GM18858 (cell line): Measurements from ENCODE around the gene CD151.

Experiments used
- ATAC-seq: cut with Tn5 transposase; IDR thresholded peaks from one replicate; pipeline ENCODE4 v1.9.1; 2021; ENCODE audit not compliant: unreplicated experiment

The CD151 gene

DNA sequence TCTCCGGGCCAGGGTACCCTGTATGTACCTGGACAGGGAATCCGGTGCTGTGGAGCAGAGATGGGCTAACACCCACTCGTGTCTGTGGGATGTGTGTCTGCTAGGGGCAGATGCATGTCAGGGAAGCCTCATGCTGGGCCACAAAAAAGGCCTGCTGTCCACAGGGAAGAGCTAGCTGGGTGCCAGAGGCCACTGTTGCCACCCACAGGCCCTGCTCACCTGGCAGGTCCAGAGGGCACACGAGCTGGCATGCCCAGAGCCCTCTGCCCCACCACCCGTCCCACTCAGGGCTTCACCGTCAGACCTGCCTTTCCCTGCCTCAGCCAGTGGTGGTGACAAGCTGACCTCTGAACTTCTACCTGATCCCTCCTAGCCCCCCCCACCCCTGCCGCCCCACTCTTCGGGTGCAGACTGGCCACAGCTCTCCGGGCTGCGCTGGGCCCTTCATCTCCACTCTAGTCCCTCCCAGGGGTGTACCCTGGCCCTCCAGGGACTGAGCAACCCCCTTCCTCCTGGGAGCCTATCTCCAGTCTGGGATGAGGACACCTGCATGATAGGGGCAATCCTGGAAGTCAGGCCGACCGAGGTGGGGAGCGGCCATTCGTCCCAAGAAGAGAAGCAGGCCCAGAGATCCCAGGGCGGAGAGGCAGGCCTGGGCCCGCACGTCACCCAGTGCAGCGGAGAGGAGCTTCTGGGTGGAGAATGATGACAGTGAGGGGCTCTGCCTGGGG lies 36.0 kb upstream of the CD151 start:
- ATAC-seq = no peak

DNA sequence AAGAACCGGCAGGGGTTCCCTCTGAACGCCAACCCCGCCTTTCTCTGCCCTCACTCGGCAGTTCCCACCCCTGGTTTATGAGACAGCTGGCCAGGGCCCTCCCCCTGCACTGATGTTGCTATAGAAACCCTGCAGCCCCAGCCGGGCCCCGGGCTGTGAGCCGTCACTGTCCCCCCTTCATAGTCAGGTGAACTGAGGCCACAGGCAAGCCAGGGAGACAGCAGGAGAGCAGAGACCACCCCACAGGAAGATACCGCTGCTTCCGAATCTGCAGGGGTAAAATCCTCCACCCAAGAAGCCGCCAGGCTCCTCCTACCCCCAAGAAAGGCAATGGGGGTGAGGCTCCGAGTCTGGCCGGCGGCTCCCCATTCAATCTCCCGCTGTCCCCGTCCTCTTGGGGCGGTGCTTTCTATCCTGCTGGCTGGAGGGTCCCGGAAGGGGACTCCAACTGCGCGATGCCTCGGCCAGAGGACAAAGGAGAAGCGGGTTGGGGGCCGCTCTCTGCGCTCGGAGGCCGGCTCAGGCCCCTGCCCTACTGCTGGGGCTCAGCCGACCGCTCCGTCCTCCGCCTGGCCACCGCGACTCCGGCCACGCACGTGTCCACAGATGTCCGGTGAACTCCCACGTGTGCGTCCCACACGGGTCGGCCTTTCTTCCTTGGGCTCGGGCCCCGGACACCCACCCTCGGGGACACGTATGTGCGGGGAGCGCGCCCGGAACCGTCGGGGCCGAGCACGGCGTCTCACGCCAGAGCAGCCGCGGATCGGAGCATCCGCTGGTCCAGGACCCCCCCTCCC lies 35.3 kb upstream of the CD151 start:
- peak; percentile 22 for ATAC-seq

DNA sequence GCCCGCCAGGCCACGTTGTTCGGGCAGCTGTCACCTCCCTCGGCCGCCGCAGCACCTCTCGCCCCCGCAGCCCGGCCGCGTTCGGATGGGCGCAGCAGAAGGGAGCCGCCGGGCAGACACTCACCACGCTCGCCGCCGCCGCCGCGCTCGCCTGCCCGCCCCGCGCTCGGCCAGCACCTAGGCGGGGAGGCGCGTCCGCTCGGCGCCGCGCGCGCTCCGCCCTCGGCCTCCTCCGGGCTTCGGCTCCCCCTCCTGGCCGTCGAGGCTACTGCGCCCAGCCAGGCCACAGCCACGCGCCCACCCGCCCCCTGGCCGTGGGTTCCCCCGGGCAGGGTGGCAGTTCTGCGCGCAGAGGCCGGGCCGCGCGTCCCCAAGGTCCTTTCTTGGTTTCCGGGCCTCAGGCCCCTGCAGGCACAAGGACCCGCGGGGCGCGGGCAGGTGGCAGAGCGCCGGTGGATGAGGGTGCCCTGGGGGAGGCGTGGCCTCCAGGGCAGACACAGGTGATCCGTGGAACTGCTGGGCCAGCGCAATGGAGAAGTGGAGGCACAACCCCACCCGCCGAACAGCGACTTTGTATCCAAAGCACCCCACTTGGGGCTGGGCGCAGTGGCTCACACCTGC lies 34.5 kb upstream of the CD151 start, which contains the start of gene SLC25A22:
TSS of gene SLC25A22 (minus strand) at position 189 of the 621 bp plus-strand sequence. CDS start 3,275 bp downstream, outside the sequence.
- peak; percentile 45 for ATAC-seq

DNA sequence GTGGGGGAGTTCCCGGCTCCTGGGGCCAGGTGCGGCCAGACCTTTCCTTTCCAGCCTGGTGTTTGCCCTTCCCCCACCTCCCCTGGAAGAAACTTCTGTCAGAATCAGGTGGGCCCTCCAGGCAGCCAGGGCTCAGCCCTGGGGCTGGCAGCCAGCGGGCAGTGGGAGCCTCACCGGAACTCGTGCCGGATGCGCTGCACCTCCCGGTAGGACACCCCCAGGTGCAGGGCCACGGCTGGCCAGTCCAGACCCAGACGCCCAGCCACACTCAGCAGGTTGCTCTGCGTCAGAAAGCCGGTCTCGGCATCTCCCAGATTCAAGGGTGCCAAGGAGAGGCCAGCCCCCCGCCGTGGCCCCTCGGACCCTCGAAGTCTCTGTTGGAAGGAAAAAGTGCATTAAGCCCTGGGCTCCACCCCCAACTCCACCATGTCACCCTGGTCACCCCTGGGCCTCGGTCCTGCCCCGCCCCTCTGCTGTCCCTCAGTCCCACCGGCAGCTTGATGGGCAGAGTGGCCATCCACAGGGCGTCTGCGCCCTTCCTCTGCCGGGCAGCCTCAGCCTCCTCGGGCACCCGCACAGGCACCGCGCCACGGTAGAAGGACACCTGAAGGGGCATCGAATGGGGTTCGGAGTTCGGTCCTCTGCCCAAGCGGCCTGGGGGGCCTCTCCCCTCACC lies 33.0 kb upstream of the CD151 start:
- ATAC-seq = no peak

DNA sequence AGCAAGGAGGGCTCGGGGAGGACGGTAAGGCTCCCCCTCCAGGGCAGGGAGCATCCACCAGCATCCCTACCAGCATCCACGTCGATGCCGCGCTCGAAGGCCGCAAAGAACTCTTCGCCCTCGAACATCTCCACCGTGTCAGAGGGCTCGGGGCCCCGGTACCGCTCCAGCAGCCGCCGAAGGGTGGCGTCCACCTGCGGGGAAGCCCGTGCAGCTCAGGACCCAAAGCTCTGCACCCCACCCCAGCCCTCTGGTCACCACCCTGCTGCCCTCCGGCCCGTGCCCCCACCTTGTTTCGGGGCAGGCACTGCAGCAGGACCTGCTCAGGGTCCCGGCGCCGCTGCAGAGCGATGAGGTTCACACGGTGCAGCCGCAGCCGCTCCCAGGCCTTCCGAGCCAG lies 32.3 kb upstream of the CD151 start:
- no peak for ATAC-seq

DNA sequence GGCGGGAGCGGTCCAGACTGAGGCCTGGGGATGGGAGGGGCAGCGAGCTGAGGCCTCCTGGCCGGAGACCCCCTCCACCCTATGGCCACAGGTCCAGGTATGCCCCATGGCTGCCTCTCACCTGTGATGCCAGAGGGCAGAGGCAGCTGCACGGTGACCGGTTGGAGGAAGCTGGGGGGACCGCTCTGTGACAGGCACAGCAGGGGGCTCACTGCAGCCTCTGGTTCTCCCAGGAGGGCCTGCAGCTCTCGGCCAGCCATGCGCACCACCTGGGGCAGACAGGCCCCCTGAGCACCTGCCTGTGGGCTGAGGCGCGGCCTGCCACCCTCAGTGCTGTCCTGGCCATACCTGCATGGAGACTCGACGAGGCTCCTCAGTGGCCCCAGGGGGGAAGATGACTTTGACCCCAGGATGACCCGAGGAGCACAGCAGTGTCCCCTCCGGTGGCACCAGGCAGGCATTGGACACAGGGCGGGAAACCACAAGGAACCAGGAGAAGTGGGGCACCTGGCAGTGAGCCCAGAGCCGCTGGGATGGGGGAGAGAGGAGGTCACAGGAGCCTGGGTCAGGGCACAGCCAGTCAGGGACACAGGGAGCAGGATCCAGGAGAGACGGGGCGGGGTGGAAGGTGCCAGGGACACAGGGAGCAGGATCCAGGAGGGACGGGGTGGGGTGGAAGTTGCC lies 31.5 kb upstream of the CD151 start:
- no peak for ATAC-seq

DNA sequence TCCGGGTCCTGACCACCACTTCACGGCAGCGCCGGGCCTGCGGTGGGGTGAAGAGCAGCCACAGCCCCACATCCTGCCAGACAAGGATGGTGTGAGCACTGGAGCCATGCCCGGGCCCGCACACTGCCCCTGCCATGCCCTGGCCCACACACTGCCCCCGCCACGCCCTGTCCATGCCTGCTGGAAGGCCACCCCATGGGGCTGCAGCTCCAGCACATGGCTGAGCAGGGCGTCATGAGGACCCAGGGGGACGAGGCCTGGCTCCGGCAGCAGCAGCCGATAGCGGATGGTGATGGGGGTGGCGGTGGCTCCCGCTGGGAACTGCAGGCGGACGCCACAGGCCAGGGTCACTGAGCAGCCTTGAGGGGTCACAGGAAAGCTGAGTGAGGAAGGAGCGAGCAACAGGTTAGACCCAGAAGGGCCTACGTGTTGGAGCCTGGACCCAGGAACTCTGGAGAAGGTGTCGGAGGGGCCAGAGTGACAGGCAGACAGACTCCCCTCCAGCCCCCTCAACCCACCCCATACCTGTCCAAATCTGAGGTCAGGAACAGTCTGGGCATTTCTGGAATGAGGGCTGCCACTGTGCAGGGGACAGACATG lies 30.6 kb upstream of the CD151 start:
- no peak for ATAC-seq

DNA sequence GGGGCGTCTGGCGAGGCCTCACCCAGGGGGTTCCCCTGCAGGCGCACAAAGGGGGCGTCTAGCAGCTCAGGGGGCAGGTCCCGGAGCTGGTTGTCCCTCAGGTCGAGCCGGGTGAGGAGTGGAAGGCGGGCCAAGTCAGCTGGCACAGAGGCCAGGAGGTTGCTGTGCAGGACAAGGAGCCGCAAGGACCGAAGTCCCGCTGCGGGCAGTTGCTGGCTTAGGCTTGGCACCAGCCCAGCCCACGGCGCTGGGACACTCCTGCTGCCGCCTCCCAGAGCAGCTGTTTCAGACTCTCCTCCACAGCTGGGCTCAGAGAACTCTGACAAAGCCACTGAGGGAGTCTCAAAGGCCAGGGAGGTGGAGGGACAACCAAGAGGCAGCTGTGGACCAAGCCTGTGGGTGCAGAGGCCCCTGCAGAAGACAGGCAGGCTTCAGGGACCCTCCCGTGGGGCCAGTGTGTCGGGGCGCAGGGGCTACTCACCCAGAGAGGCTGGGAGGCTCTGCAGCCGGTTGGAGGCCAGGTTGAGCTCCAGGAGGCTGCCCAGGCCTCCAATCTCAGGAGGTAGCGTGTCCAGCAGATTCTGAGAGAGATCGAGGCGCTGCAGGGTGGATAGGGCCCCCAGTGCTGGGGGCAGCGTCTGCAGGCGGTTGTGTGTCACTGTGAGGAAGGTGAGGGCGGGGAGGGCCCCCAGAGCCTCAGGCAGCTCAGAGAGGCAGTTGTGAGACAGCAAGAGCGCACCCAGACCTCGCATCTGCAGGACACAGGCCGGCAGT lies 29.9 kb upstream of the CD151 start:
- ATAC-seq = no peak

DNA sequence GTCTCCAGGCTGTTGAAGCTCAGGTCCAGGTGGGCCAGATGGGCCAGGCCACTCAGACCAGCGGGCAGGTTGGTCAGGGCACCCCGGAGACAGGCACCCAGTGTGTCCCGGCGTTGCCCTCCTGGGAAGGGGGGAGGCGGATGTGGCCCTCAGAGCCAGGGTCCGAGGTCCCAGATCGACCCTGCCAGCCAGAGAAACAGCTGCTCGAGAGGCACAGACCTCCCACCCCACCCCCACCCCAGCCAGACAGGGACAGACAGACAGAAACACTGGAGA lies 29.3 kb upstream of the CD151 start:
- no peak for ATAC-seq

DNA sequence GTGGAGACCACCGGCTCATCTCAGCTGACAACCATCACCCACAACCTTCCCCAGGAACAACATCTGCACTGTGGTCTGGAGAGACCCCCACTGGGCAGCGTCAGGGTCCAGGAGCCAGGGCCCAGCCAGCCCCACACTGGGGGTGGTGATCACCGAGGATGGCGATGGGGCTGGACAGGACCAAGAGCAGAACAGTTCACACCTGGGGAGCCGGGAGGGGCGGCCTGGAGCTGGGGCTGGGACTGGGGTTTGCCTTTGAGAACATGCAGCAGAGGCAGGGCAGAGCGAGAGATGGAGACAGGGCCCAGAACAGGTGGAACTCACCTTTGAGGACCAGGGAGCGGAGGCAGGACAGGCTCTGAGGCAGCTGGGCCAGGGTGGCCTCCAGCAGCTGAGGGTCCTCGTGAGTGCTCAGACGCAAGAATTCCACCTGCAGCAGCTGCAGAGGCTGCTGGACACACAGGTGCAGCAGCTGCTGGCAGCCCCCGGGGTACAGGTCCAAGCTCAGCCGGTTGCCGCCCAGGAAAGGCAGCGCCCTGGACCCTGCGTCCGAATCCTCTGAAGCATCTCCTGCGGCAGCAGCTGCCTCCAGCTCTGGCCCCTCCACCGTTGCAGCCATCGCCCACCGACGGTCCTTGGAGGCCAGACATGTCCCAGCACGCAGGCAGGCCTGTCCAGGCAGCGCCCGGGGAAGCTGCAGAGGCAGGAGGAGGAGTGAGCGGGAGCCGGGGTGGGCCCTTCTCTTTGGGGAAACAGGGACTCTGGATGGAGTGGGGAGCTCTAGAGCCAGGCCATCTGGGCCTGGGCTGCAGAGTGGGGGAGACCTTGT lies 28.8 kb upstream of the CD151 start:
- no peak for ATAC-seq

DNA sequence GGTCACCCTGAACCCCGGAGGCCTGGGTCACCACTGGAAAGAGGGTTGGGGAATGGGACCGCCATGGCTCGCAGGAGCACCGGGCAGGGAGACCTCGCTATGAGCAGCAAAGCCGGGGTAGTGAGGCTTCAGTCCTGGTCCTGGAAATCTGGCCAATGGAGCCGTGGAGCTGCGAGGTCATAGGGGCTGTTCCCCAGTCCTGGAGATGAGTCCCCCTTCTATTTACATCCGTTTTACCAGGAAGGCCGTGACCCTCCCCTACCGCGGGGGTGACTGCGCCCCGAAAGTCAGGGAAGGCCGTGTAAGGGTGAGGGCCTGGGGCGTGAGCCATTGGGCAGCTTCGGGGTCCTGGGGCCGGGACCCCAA lies 28.2 kb upstream of the CD151 start:
- ATAC-seq = no peak

DNA sequence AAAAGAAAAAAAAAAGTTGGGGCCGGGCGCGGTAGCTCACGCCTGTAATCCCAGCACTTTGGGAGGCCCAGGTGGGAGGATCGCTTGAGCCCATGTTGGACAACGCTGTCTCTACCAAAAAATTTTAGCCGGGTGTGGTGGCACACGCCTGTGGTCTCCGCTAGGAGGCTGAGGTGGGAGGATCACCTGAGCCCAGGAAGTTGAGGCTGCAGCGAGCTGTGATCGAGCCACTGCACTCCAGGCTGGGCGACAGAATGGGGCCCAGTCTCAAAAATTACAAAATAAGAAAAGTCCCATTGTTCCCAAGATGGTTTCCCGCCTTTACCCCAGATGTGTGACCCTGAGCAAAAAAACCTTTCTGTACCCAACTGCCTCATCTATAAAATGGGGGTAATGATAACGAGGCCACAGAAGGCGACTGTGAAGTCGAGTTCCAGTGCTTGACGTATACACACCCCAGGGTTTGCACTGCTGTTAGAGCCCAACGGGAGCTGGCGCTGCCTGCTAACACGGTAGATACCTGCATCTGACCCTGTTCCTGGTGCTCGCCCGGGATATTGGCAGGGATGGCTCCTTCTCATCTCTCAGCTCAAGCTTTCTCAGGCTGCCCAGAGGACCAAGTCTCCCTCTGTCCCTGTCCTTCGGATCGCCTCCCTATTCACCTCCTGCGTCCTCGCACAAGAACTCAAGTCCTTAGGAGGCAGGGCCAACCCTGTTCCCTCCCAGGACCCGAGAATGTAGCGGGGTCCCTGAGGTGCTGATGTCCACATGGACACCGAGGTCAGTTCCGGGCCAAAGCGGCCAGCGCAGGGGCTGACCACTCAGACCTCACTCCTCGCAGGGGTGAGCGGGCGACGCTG lies 24.1 kb upstream of the CD151 start:
- peak; percentile 6 for ATAC-seq

DNA sequence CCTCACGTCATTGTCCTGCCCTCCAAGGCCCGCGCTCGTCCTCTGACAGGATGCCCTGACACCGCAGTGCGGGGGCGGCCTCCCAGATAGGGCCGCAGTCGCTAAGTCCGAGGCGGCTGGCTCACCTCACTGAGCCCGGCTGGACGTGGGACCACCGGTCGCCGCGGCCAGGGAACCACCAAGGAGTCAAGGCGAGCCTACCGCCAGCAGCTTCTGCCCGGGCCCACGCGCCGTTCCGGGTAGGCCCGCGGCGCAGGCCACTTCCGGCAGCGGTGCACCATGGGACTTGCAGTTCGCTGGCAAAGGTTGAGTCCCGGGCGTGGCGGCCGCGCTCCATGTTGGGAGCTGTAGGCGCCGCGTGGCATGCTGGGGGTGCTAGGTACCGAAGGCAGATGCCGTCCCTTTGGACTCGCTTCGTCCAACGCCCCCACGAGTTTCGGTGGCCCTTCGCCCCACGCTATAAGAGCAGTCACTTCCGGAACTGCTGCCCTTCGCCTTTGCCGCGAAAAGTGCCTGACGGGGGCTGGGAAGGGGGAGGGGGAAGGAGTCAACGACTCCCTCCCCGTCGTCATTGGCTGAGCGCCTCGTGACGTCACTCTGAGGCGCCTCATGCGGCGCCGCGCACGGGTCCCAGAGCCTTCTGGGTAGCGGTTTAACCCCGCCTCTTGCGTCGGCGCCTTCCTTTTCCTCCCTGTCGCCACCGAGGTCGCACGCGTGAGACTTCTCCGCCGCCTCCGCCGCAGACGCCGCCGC lies 23.3 kb upstream of the CD151 start, which contains the start of gene RPLP2:
TSS of gene RPLP2 (plus strand) at position 681 of the 753 bp plus-strand sequence. CDS start 268 bp downstream, outside the sequence.
- ATAC-seq = peak; percentile 53

DNA sequence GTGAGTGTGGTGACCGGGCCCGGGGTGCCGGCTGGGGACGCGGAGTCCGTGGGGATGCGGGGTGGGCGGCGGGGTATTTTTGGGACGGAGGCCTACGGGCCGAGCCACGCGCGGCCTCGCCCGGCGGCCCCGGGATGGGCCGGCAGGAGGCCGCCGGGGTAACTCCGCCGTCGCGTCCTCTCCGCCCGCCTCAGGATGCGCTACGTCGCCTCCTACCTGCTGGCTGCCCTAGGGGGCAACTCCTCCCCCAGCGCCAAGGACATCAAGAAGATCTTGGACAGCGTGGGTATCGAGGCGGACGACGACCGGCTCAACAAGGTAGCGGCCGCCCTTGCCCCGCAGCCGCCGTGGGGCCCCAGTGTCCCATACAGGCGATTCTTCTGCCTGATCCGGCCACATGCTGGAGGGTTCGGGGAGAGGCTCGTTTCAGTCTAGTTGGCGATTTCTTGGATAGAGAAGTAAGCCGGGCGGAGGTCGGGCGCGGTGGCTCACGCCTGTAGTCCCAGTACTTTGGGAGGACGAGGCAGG lies 22.6 kb upstream of the CD151 start:
- peak; percentile 2 for ATAC-seq

DNA sequence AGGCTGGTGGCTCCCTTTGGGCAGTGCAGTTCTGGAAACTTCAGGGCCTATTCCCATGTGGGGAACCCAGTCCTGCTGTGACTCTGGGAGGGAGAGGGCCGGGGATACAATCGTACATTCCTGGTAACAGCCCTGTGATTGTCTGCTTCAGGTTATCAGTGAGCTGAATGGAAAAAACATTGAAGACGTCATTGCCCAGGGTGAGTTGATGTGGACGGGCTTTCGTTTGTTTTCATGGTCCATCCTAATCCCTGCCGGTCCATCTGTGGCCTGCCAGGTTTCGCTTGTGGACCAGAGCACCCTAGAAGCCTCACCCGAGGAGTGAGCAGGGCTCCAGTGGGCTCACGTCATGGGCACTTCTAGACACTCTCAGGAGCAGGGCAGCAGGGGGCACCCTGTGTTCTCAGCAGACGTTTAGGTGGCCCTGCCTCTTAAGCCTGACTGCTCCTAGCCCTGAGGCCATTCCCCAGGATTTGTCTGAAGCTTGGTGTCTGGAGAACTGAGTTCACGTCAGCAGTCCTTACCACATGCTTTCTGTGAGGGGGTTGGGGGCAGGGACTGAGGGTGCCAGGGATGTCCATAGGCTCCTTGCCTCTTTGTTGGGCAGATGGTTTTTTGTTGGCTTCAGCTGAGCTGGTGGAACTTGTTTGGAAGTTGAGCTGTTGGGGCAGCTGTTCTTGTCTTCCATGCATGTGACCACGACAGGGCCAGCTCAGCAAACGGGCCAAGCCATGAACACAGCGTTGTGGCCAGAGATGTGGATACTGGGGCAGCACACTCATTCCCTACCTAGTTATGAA lies 21.1 kb upstream of the CD151 start:
- ATAC-seq = no peak

DNA sequence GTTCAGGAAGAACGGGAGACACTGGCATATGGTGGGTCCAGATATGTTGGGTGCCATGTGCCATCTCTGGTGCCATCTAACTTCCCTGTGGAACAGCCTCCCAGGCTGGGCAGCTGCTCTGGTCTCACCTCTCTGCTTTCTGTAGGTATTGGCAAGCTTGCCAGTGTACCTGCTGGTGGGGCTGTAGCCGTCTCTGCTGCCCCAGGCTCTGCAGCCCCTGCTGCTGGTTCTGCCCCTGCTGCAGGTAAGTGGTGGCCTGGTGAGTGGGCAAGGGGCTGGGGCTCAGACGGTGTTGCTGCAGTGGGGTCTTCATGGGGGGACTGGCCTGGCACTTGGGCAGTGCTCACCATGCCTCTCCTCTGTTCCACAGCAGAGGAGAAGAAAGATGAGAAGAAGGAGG lies 20.4 kb upstream of the CD151 start:
- no peak for ATAC-seq
